Trophoblast cell (in vitro differentiated cells and primary cell): ENCODE measurements around the gene UGT1A1.

Experiments used
- DNase-seq, 2 donors: peaks; one replicate each; pipeline ENCODE4 v3.0.0-alpha.2; 2016
- H2AFZ ChIP-seq: 2 replicates; pipeline ENCODE4 v1.6.1; 2013; ENCODE audit warnings: low read length, moderate library complexity, mild to moderate bottlenecking; ENCODE audit not compliant: insufficient read depth, poor library complexity
- H2AK5ac ChIP-seq: 2 replicates; pipeline ENCODE4 v1.6.1; 2013; ENCODE audit warnings: mild to moderate bottlenecking, low read length
- H2BK120ac ChIP-seq: 2 replicates; pipeline ENCODE4 v1.6.1; 2013; ENCODE audit warnings: low read length, mild to moderate bottlenecking, moderate library complexity; ENCODE audit not compliant: insufficient read depth, poor library complexity
- H2BK12ac ChIP-seq: 2 replicates; pipeline ENCODE4 v1.6.1; 2013; ENCODE audit warnings: mild to moderate bottlenecking, low read length, moderate library complexity
- H2BK5ac ChIP-seq: 2 replicates; pipeline ENCODE4 v1.6.1; 2013; ENCODE audit warnings: low read length, low read depth, moderate library complexity, mild to moderate bottlenecking; ENCODE audit not compliant: poor library complexity
- H3K14ac ChIP-seq: 2 replicates; pipeline ENCODE4 v1.6.1; 2013; ENCODE audit warnings: mild to moderate bottlenecking, low read length
- H3K18ac ChIP-seq: 2 replicates; pipeline ENCODE4 v1.6.1; 2013; ENCODE audit warnings: mild to moderate bottlenecking, low read length
- H3K23ac ChIP-seq: 2 replicates; pipeline ENCODE4 v1.6.1; 2013; ENCODE audit warnings: low read length
- H3K27ac ChIP-seq: 2 replicates; pipeline ENCODE4 v1.5.1; 2013; ENCODE audit warnings: low read depth, mild to moderate bottlenecking, inconsistent platforms, low read length, moderate library complexity
- H3K27me3 ChIP-seq: 2 replicates; pipeline ENCODE4 v1.6.1; 2013; ENCODE audit warnings: inconsistent platforms, mild to moderate bottlenecking, low read length, moderate library complexity; ENCODE audit not compliant: insufficient read depth
- H3K36me3 ChIP-seq, 2 experiments: 1 replicate in 1 of 2; 2 replicates in 1 of 2; pipeline ENCODE4 v1.6.1; 2013; ENCODE audit warnings: low read length in 2 of 2, mild to moderate bottlenecking in 2 of 2, moderate library complexity in 1 of 2; ENCODE audit not compliant: insufficient read depth in 2 of 2, control insufficient read depth in 1 of 2
- H3K4ac ChIP-seq: 2 replicates; pipeline ENCODE4 v1.6.1; 2013; ENCODE audit warnings: low read depth, mild to moderate bottlenecking, low read length, moderate library complexity
- H3K4me1 ChIP-seq, 2 experiments: 1 replicate in 1 of 2; 2 replicates in 1 of 2; pipeline ENCODE4 v1.6.1; 2013; ENCODE audit warnings: low read length in 2 of 2, mild to moderate bottlenecking in 2 of 2, moderate library complexity in 1 of 2; ENCODE audit not compliant: insufficient read depth in 2 of 2, control insufficient read depth in 1 of 2
- H3K4me2 ChIP-seq: 2 replicates; pipeline ENCODE4 v1.6.1; 2013; ENCODE audit warnings: inconsistent platforms, mild to moderate bottlenecking, low read length, moderate library complexity
- H3K4me3 ChIP-seq: 2 replicates; pipeline ENCODE4 v1.5.1; 2013; ENCODE audit warnings: mild to moderate bottlenecking, low read depth, low read length, inconsistent platforms
- H3K79me1 ChIP-seq: one replicate; pipeline ENCODE4 v1.6.1; 2013; ENCODE audit warnings: low read length
- H3K79me2 ChIP-seq: 2 replicates; pipeline ENCODE4 v1.6.1; 2013; ENCODE audit warnings: low read length, mild to moderate bottlenecking; ENCODE audit not compliant: control insufficient read depth, insufficient read depth, poor library complexity
- H3K9ac ChIP-seq: 2 replicates; pipeline ENCODE4 v1.6.1; 2013; ENCODE audit warnings: mild to moderate bottlenecking, low read length
- H3K9me3 ChIP-seq: 2 replicates; pipeline ENCODE4 v1.6.1; 2013; ENCODE audit warnings: low read depth, mild to moderate bottlenecking, control low read depth, inconsistent platforms, low read length; ENCODE audit not compliant: insufficient read depth
- H4K12ac ChIP-seq: 2 replicates; pipeline ENCODE4 v1.6.1; 2013; ENCODE audit warnings: low read depth, mild to moderate bottlenecking, low read length, moderate library complexity
- H4K8ac ChIP-seq: 2 replicates; pipeline ENCODE4 v1.6.1; 2013; ENCODE audit warnings: low read depth, mild to moderate bottlenecking, low read length, moderate library complexity
- H4K91ac ChIP-seq: one replicate; pipeline ENCODE4 v1.6.1; 2013; ENCODE audit warnings: low read depth, mild to moderate bottlenecking, low read length, moderate library complexity
- WGBS: extraction: QIAGEN DNeasy Blood & Tissue Kit; methylation state at CpG from one replicate; pipeline ENCODE4 v1.1.7; 2013; ENCODE audit warnings: missing lambda C conversion rate; ENCODE audit not compliant: insufficient read length, insufficient coverage; ENCODE audit errors: extremely low coverage; 5-methylcytosine and 5-hydroxymethylcytosine counted together

The UGT1A1 gene

DNA sequence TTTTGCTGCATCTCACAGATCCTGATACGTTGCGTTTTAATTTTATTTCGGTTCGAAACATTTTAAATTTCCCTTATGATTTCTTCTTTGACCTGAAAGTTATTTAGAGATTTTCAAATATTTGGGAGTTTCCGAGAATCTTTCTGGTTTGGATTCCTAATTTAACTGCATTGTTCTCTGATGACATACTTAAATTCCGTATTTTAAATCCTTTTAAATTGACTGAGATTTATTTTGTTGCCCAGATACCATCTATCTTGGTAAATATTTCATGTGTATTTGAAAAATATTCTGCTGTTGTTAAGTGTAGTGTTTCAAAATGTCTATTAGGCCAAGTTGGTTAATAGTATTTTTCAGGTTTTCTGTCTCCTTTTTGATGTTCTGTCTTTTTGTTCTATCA lies 55.8 kb downstream of the UGT1A1 start:
- Histone ChIP-seq H2AFZ (no peak overlapping the region), H3K79me2 (no peaks in the 10 kb centered on the region), H3K4me2 (no peak overlapping the region), H2AK5ac (no peak overlapping the region), H3K23ac (no peak overlapping the region), H4K12ac (no peak overlapping the region), H2BK120ac (no peak overlapping the region), H3K9ac (no peak overlapping the region), H3K4me1 (no peaks in the 10 kb centered on the region), H4K8ac (no peak overlapping the region), H3K18ac (no peak overlapping the region), H3K36me3 (no peaks in the 10 kb centered on the region), H3K4me3 (no peak overlapping the region), H2BK12ac (no peak overlapping the region), H3K9me3 (peaks cover 11% of the 10 kb centered on the region), H3K4ac (no peak overlapping the region), H3K79me1 (no peaks in the 10 kb centered on the region), H3K27me3 (no peaks in the 10 kb centered on the region), H4K91ac (no peak overlapping the region), H3K27ac (no peak overlapping the region), H3K14ac (no peak overlapping the region), H2BK5ac (no peak overlapping the region)
- peak in 1 of 2 donors; percentile 28 for DNase-seq
- no CpG with 5 or more reads among the region's 6 CpGs for WGBS

DNA sequence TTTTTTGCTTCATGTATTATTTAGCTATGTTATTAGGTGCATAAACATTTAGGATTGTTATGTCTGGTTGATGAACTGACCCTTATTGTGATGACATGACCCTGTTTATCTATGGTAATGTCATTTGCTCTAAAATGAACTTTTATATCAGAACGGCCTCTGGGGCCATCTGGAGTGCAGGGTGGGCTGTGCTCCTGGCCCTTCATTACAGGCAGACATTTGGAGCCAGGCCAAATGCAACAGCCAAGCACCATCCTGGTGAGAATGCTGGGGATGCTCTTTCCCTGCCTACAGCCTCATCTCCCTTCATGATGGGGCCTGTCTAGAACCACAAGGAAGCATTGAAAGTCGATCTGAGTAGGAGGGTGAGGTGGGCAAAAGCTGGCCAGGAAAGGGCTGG lies 56.3 kb downstream of the UGT1A1 start:
- no peak overlapping the region for H3K23ac ChIP-seq
- no CpG with 5 or more reads among the region's 2 CpGs for WGBS

DNA sequence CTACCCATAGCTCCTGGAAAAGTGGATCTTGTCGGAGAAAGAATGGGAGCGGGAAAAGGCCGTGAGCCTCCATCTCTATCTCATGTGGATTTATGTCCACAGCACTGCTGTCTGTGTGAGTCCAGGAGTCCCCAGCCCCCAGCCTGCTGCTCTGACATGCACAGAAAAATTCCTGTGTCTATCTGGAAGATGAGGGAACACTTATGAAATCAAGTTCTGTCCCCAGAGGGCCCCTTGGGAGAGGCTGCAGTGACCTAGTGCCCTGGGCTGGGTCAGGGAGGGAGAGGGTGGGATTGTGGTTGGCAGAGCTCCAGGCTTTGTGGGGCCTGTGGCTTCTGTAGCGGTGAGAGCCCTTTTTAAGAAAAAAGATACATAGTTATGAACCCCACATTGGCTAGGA lies 56.7 kb downstream of the UGT1A1 start:
- no peaks in the 10 kb centered on the region for H3K36me3 ChIP-seq
- H4K12ac ChIP-seq = no peak overlapping the region
- H3K79me1 ChIP-seq = no peaks in the 10 kb centered on the region
- no peak overlapping the region for H2AK5ac ChIP-seq
- no peak overlapping the region for H3K23ac ChIP-seq
- H3K18ac ChIP-seq = no peak overlapping the region
- no peaks in the 10 kb centered on the region for H3K79me2 ChIP-seq
- no peak overlapping the region for H2AFZ ChIP-seq
- no peak overlapping the region for H2BK120ac ChIP-seq
- H3K14ac ChIP-seq = no peak overlapping the region
- DNase-seq = no peak
- no peak overlapping the region for H4K8ac ChIP-seq
- no peak overlapping the region for H2BK12ac ChIP-seq
- WGBS = no CpG with 5 or more reads among the region's 4 CpGs
- H3K4me3 ChIP-seq = no peak overlapping the region
- H2BK5ac ChIP-seq = no peak overlapping the region
- no peaks in the 10 kb centered on the region for H3K27me3 ChIP-seq
- peaks cover 6% of the 10 kb centered on the region for H3K9me3 ChIP-seq
- H4K91ac ChIP-seq = no peak overlapping the region
- H3K27ac ChIP-seq = no peak overlapping the region
- H3K4ac ChIP-seq = no peak overlapping the region
- H3K4me1 ChIP-seq = no peaks in the 10 kb centered on the region
- H3K9ac ChIP-seq = no peak overlapping the region
- H3K4me2 ChIP-seq = no peak overlapping the region

More for the DNA sequence above, 56.3 kb downstream of the UGT1A1 start:
- Histone ChIP-seq H3K4me3 (no peak overlapping the region), H3K79me1 (no peaks in the 10 kb centered on the region), H3K4me2 (no peak overlapping the region), H3K9ac (no peak overlapping the region), H3K4ac (no peak overlapping the region), H3K14ac (no peak overlapping the region), H3K18ac (no peak overlapping the region), H2BK12ac (no peak overlapping the region), H2AFZ (no peak overlapping the region), H3K4me1 (no peaks in the 10 kb centered on the region), H2BK5ac (no peak overlapping the region), H3K27ac (no peak overlapping the region), H3K36me3 (no peaks in the 10 kb centered on the region), H3K27me3 (no peaks in the 10 kb centered on the region), H2BK120ac (no peak overlapping the region), H4K91ac (no peak overlapping the region), H4K8ac (no peak overlapping the region), H4K12ac (no peak overlapping the region), H3K9me3 (peaks cover 7% of the 10 kb centered on the region), H3K79me2 (no peaks in the 10 kb centered on the region), H2AK5ac (no peak overlapping the region)
- no peak for DNase-seq

DNA sequence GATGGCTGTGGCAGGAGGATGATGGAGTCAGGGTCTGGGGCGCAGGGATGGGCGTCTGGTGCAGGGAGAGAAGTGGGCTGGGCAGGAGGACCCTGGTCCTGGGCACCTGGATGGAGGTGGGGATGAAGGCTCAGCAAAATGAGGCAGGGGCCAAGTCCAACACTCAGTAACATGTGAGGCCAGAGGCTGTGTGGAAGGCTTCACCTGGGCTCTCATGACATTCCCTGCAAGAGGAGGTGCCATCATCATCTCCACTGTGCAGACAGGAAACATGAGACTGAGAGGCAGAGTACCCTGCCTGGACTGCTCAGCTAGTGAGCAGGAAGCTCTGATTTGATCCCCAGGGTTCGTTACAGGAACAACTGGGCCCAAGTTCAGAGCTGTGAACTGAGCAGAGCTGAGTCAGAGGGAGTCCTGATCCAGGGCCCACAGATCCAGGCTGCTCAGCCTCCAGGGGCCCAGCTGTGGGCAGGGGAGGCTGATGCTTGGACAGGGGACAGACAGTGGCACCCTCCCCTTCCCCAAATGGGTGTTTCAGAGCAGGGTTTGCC lies 57.4 kb downstream of the UGT1A1 start:
- Histone ChIP-seq H3K14ac (no peak overlapping the region), H3K27me3 (no peaks in the 10 kb centered on the region), H3K4me2 (no peak overlapping the region), H4K8ac (no peak overlapping the region), H3K9ac (no peak overlapping the region), H2BK12ac (no peak overlapping the region), H2AK5ac (no peak overlapping the region), H3K9me3 (peaks cover 5% of the 10 kb centered on the region), H3K79me2 (no peaks in the 10 kb centered on the region), H3K4me3 (no peak overlapping the region), H2BK5ac (no peak overlapping the region), H3K27ac (no peak overlapping the region), H2BK120ac (no peak overlapping the region), H3K23ac (no peak overlapping the region), H3K4ac (no peak overlapping the region), H3K36me3 (no peaks in the 10 kb centered on the region), H4K12ac (no peak overlapping the region), H3K79me1 (no peaks in the 10 kb centered on the region), H3K4me1 (no peaks in the 10 kb centered on the region), H3K18ac (no peak overlapping the region), H2AFZ (no peak overlapping the region), H4K91ac (no peak overlapping the region)
- no peak for DNase-seq
- WGBS = no CpG with 5 or more reads among the region's 3 CpGs
